Left lung (tissue), 10 donors: ENCODE results near the gene MIA2. TPM values are rescaled to one million over a fixed set of nuclear protein-coding genes. Genes with fewer than 3 reads are reported as not detected.
"Not testable (repeated sequence)": the region's sequence is repeated elsewhere in the genome, so short reads cannot be mapped to it uniquely, and the experiment has no call there.

ENCODE experiments used
- ATAC-seq: fragments of 200-7000 bp; cut with Tn5 transposase; one replicate; pipeline ENCODE4 v1.9.1; 2020; ENCODE audit warnings: moderate library complexity
- DNase-seq, 4 donors: peaks; one replicate each; pipeline ENCODE4 v3.0.0-alpha.2; 2013 to 2020
- H3K27ac ChIP-seq, 2 donors: fragments of 200-600 bp; sonication (generic) in 1 of 2; one replicate each; pipeline versions ENCODE4 v1.5.0 to v1.8.0; 2020 to 2021
- H3K27me3 ChIP-seq, 2 donors: fragments of 200-600 bp; sonication (generic) in 1 of 2; one replicate each; pipeline versions ENCODE4 v1.5.0 to v1.8.0; 2020 to 2021
- H3K36me3 ChIP-seq, 2 donors: fragments of 200-600 bp; sonication (generic) in 1 of 2; one replicate each; pipeline versions ENCODE4 v1.5.0 to v1.8.0; 2020 to 2021
- H3K4me1 ChIP-seq, 2 donors: fragments of 200-600 bp; one replicate each; pipeline ENCODE4 v1.8.0; 2021
- H3K4me3 ChIP-seq, 2 donors: fragments of 200-600 bp; sonication (generic) in 1 of 2; one replicate each; pipeline versions ENCODE4 v1.5.0 to v1.8.0; 2020 to 2021; ENCODE audit warnings: mild to moderate bottlenecking in 1 of 2
- H3K9me3 ChIP-seq, 2 donors: fragments of 200-600 bp; sonication (generic) in 1 of 2; one replicate each; pipeline versions ENCODE4 v1.5.0 to v1.8.0; 2020 to 2021
- intact Hi-C, 2 donors: fragments of 100-400 bp; cut with DNase I; formaldehyde crosslinking; loops; one replicate each; pipeline versions ENCODE4 v1.11.2 to v1.14.2; 2022
- polyA plus RNA-seq, 6 donors: library from polyadenylated mRNA; unstranded; fragments of 120-200 nt; gene quantifications; one replicate each; pipeline ENCODE4 v1.2.1, GENCODE V29; 2013; ENCODE audit not compliant: insufficient read length in 6 of 6
- total RNA-seq, 2 donors: library from RNA; stranded (reverse); fragmentation: NEBNext Ultra II Directional; extraction: Animal tissue kit (Norgen Biotek cat#: 25700); gene quantifications; one replicate each; pipeline ENCODE4 v1.2.1, GENCODE V29; 2021
- TF ChIP-seq, protein P1 (sequence below), 2 donors: fragments of 200-600 bp; sonication (generic) in 1 of 2; IDR thresholded peaks; one replicate each; pipeline versions ENCODE4 v1.5.0 to v1.8.0; 2021; ENCODE audit warnings: antibody characterized with exemption in 2 of 2
- donor health status: DM: no; HTN: yes; CAD: no.
- donor health status: DM: no; HTN: no; CAD: no.

The MIA2 gene
- total and polyA plus RNA-seq, 8 donors = 18.5 to 35.8 (median 22.3) TPM

GRCh38 chr14:39293629-39294028, 59.9 kb downstream of the MIA2 start:
- intact Hi-C loops = no loop called here
- Histone ChIP-seq H3K27me3 (no peaks in the 10 kb centered on the region), H3K36me3 (peaks cover 0 to 80% of the 10 kb centered on the region in 2 donors), H3K4me3 (no peak overlapping the region), H3K9me3 (no peaks in the 10 kb centered on the region), H3K27ac (no peak overlapping the region), H3K4me1 (no peaks in the 10 kb centered on the region)
- DNase-seq = no peak
- TF ChIP-seq, protein P1, sequence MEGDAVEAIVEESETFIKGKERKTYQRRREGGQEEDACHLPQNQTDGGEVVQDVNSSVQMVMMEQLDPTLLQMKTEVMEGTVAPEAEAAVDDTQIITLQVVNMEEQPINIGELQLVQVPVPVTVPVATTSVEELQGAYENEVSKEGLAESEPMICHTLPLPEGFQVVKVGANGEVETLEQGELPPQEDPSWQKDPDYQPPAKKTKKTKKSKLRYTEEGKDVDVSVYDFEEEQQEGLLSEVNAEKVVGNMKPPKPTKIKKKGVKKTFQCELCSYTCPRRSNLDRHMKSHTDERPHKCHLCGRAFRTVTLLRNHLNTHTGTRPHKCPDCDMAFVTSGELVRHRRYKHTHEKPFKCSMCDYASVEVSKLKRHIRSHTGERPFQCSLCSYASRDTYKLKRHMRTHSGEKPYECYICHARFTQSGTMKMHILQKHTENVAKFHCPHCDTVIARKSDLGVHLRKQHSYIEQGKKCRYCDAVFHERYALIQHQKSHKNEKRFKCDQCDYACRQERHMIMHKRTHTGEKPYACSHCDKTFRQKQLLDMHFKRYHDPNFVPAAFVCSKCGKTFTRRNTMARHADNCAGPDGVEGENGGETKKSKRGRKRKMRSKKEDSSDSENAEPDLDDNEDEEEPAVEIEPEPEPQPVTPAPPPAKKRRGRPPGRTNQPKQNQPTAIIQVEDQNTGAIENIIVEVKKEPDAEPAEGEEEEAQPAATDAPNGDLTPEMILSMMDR (IDR thresholded peaks at IDR 0.05) = no peak
- no peak for ATAC-seq

- H3K27me3 ChIP-seq, ATAC-seq, H3K4me1 ChIP-seq, intact Hi-C loops, H3K4me3 ChIP-seq, H3K27ac ChIP-seq, H3K9me3 ChIP-seq, DNase-seq: not testable (repeated sequence)
- H3K36me3 ChIP-seq = peaks cover 0 to 62% of the 10 kb centered on the region in 2 donors
Measured at GRCh38 chr14:39300389-39300788, 66.7 kb downstream of the MIA2 start.

GRCh38 chr14:39302124-39302810, 68.6 kb downstream of the MIA2 start:
- TF ChIP-seq, protein P1 (IDR thresholded peaks at IDR 0.05) = no peak
- Histone ChIP-seq H3K27ac (no peak overlapping the region), H3K36me3 (peaks cover 0 to 50% of the 10 kb centered on the region in 2 donors), H3K9me3 (no peaks in the 10 kb centered on the region), H3K4me3 (no peak overlapping the region), H3K27me3 (no peaks in the 10 kb centered on the region), H3K4me1 (no peaks in the 10 kb centered on the region)
- intact Hi-C loops = no loop called here
- ATAC-seq (no peak), DNase-seq (no peak)

DNA sequence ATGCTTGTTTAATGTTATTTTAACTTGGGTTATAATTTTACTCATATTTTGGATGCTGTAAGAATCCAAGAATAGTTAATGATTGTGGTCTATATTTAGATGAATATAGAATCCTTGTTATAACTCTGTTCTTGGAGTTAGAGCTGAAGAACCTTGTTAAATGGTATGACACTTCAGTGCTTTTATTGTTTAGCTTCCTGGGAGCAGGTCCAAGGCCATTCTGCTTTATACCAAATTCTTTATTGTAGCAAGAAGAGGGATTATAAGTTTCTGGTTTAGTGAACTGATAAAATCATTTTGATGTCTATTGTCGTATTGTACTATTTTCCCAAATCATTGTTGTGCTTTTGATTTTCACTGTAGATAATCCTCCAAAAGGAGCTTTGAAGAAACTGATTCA, 69.4 kb downstream of the MIA2 start:
- DNase-seq (no peak), ATAC-seq (no peak)
- intact Hi-C loops = no loop called here
- no peaks in the 10 kb centered on the region for H3K27me3 ChIP-seq
- no peaks in the 10 kb centered on the region for H3K4me1 ChIP-seq
- TF ChIP-seq, protein P1 (IDR thresholded peaks at IDR 0.05) = no peak
- no peak overlapping the region for H3K27ac ChIP-seq
- H3K4me3 ChIP-seq = no peak overlapping the region
- H3K36me3 ChIP-seq = peaks cover 0 to 46% of the 10 kb centered on the region in 2 donors
- H3K9me3 ChIP-seq = no peaks in the 10 kb centered on the region

DNA sequence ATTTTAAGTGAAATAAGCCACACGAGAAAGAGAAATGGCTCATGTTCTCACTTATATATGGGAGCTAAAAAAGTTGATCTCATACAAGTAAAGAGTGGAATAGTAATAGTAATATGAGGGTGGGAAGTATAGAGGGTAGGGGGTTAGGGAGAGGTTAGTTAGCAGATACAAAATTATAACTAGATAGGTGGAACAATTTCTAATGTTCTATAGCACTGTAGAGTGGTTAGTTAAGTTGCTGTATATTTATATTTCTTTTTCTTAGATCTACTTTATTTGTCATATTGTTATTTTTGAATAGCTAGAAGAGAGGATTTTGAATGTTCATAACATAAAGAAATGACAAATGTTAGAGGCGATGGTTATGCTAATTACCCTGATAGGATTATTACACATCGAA, 74.1 kb downstream of the MIA2 start:
- Histone ChIP-seq H3K27me3 (no peaks in the 10 kb centered on the region), H3K9me3 (no peaks in the 10 kb centered on the region), H3K36me3 (peaks cover 0 to 47% of the 10 kb centered on the region in 2 donors), H3K4me3 (no peak overlapping the region), H3K4me1 (no peaks in the 10 kb centered on the region), H3K27ac (no peak overlapping the region)
- ATAC-seq (no peak), DNase-seq (no peak)
- TF ChIP-seq, protein P1 (IDR thresholded peaks at IDR 0.05) = no peak
- intact Hi-C loops = no loop called here

GRCh38 chr14:39310051-39310450, 76.3 kb downstream of the MIA2 start:
- ATAC-seq = no peak
- Histone ChIP-seq H3K4me3 (no peak overlapping the region), H3K36me3 (peaks cover 0 to 59% of the 10 kb centered on the region in 2 donors), H3K9me3 (no peaks in the 10 kb centered on the region), H3K4me1 (no peaks in the 10 kb centered on the region), H3K27me3 (no peaks in the 10 kb centered on the region), H3K27ac (no peak overlapping the region)
- intact Hi-C loops = no loop called here
- no peak for DNase-seq
- TF ChIP-seq, protein P1 (IDR thresholded peaks at IDR 0.05) = no peak
